Nephron progenitor cell (in vitro differentiated cells): ENCODE data around the gene CERS1.
A peak's percentile ranks its signal among the peaks of the same experiment; 100 is the strongest.
"Not testable (repeated sequence)": the region's sequence is repeated elsewhere in the genome, so short reads cannot be mapped to it uniquely, and the experiment has no call there.

Source experiments
- DNase-seq: peaks from one replicate; pipeline ENCODE4 v3.0.0; 2021
- H3K27ac Mint-ChIP-seq: 2 replicates; pipeline ENCODE4 v1.8.0; 2021; ENCODE audit warnings: mild to moderate bottlenecking, moderate library complexity, mixed read lengths
- H3K27me3 Mint-ChIP-seq: 2 replicates; pipeline ENCODE4 v1.8.0; 2021; ENCODE audit warnings: mild to moderate bottlenecking, low read depth, mixed read lengths; ENCODE audit not compliant: poor library complexity
- H3K36me3 Mint-ChIP-seq: 2 replicates; pipeline ENCODE4 v1.8.0; 2021; ENCODE audit warnings: low read depth, mixed read lengths
- H3K4me1 Mint-ChIP-seq: 2 replicates; pipeline ENCODE4 v1.8.0; 2021; ENCODE audit warnings: mixed read lengths
- H3K4me3 Mint-ChIP-seq: 2 replicates; pipeline ENCODE4 v1.8.0; 2021; ENCODE audit warnings: mild to moderate bottlenecking, moderate library complexity, mixed read lengths
- H3K9me3 Mint-ChIP-seq: 2 replicates; pipeline ENCODE4 v1.8.0; 2021; ENCODE audit warnings: mild to moderate bottlenecking, moderate library complexity, mixed read lengths
- TF ChIP-seq, protein P1 (sequence below): fragments of 200-600 bp; sonication (generic); IDR thresholded peaks from 2 replicates; pipeline ENCODE4 v1.5.0; 2021; ENCODE audit warnings: antibody characterized with exemption

Gene CERS1

DNA sequence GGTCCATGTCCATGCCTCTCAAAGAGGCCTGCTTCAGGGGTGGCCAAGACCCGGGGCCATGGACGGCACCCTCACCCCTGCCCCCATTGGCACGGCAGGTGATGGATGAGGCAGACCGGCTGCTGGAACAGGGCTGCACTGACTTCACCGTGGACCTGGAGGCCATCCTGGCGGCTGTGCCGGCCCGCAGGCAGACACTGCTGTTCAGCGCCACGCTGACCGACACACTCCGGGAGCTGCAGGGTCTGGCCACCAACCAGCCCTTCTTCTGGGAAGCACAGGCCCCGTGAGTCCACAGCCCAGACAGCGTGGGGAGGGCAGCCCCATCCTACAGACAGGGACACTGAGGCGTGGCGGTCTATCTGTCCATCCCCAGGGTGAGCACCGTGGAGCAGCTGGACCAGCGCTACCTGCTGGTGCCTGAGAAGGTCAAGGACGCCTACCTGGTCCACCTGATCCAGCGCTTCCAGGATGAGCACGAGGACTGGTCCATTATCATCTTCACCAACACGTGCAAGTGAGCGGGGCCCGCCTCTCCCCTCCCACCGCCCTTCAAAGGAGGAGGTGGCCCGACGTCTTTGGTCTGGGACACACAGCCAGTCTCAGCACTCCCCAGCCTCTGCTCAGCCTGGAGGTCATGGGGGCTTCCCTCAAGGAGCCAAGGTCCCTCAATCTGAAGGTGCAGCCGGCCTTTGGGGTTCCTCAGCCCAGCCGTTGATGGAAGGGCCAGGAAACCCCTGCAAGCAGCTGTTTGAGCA is 26.4 kb upstream of the CERS1 start:
- TF ChIP-seq, protein P1, sequence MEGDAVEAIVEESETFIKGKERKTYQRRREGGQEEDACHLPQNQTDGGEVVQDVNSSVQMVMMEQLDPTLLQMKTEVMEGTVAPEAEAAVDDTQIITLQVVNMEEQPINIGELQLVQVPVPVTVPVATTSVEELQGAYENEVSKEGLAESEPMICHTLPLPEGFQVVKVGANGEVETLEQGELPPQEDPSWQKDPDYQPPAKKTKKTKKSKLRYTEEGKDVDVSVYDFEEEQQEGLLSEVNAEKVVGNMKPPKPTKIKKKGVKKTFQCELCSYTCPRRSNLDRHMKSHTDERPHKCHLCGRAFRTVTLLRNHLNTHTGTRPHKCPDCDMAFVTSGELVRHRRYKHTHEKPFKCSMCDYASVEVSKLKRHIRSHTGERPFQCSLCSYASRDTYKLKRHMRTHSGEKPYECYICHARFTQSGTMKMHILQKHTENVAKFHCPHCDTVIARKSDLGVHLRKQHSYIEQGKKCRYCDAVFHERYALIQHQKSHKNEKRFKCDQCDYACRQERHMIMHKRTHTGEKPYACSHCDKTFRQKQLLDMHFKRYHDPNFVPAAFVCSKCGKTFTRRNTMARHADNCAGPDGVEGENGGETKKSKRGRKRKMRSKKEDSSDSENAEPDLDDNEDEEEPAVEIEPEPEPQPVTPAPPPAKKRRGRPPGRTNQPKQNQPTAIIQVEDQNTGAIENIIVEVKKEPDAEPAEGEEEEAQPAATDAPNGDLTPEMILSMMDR: no peak
- peak overlapping the region; percentile 88 for H3K27ac Mint-ChIP-seq
- H3K4me1 Mint-ChIP-seq: peaks cover 31% of the 10 kb centered on the region
- H3K9me3 Mint-ChIP-seq: no peaks in the 10 kb centered on the region
- H3K27me3 Mint-ChIP-seq: peaks cover 6% of the 10 kb centered on the region
- no peak for DNase-seq
- peaks cover 28% of the 10 kb centered on the region for H3K36me3 Mint-ChIP-seq
- no peak overlapping the region for H3K4me3 Mint-ChIP-seq

DNA sequence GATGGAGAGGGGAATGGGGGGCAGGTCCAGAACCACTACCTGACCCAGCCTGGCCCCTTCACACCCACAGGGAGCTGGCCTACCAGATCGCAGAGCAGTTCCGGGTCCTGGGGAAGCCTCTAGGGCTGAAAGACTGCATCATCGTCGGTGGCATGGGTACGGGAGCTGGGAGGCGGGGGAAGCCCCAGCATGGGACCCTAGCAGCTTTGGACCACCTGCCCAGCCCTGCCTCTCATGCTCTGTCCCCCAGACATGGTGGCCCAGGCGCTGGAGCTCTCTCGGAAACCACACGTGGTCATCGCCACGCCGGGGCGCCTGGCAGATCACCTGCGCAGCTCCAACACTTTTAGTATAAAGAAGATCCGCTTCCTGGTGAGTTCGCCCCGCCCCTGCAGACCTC is 25.6 kb upstream of the CERS1 start:
- Mint-ChIP-seq H3K4me1 (peaks cover 34% of the 10 kb centered on the region), H3K27ac (no peak overlapping the region), H3K27me3 (peaks cover 6% of the 10 kb centered on the region), H3K36me3 (peaks cover 28% of the 10 kb centered on the region), H3K9me3 (no peaks in the 10 kb centered on the region), H3K4me3 (peak overlapping the region; percentile 96)
- TF ChIP-seq, protein P1: no peak
- no peak for DNase-seq

DNA sequence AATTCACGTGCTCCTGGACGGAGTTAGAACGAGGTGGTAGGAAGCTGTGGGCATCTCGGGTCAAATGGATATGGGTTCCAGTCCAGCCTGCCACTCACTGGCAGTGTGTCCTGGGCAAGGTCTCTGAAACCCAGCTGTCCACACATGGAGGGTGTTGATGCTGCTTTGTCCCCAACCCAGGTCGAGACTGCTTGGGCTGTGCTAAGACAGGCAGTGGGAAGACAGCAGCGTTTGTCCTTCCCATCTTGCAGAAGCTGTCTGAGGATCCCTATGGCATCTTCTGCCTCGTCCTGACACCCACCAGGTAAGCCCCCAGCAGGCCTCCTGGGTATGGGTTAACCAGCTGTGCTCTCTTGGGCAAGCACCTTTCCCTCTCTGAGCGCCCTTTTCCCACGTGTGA is 24.4 kb upstream of the CERS1 start:
- Mint-ChIP-seq H3K4me3 (peak overlapping the region; percentile 96), H3K36me3 (peaks cover 27% of the 10 kb centered on the region), H3K27ac (no peak overlapping the region), H3K4me1 (peaks cover 34% of the 10 kb centered on the region), H3K27me3 (peaks cover 9% of the 10 kb centered on the region), H3K9me3 (no peaks in the 10 kb centered on the region)
- no peak for DNase-seq
- TF ChIP-seq, protein P1: no peak

DNA sequence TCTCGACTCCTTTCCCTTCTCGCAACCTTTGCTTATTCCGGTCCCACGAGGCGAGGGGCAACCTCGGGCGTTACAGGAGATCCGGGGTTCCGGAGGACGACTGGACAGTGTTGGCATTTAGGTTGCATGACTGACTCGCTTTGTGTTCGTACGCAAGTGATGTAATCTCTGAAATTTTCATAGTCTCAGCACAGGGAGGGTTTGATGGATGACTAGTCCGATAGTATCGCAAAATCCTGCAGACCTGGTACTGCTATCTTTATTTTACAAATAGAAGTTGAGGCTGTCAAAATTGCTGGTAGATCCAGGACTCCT is 23.9 kb upstream of the CERS1 start:
- no peaks in the 10 kb centered on the region for H3K9me3 Mint-ChIP-seq
- peaks cover 34% of the 10 kb centered on the region for H3K4me1 Mint-ChIP-seq
- H3K27ac Mint-ChIP-seq: peak overlapping the region; percentile 61
- H3K4me3 Mint-ChIP-seq: peak overlapping the region; percentile 96
- TF ChIP-seq, protein P1: no peak
- DNase-seq: no peak
- peaks cover 26% of the 10 kb centered on the region for H3K36me3 Mint-ChIP-seq
- peaks cover 9% of the 10 kb centered on the region for H3K27me3 Mint-ChIP-seq

DNA sequence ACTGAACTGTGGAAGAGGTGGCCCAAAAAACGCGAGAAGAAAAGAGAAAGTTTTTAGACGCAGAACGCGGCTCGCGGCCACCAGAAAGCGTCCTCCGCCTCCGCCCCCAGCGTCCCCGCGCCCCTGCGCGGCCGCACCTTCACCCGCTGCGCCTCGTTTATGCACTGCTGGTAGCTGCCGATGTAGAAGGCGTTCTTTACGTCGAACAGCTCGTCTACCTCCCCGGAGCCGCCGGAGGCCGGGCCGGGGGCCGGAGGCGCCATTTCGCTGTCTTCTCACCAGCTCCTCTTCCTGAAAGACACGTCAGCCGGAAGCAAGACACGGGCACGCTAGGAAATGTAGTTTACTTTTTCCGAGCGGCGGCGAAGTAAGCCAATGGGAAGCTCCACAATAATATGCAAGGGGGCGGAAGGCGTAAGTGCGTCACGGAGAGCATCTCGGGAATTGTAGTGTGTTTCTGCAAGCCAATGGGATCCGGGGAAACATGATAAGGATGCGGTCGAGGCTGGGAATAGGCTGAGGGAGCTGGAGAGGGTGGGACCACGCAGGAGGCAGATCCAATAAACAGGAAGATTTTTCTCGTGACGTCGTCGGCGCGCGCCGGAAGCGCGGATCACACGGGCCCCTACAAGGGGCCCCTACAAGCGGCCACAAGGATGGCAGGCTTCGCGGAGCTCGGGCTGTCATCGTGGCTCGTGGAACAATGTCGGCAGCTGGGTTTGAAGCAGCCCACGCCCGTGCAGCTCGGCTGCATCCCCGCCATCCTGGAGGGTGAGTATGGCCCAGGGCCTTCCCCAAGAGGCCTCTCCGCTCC is 23.3 kb upstream of the CERS1 start, which contains the start of the genes COPE and DDX49:
Gene COPE (minus strand): TSS at position 302 of the 814 bp plus-strand sequence. CDS start 39 bp downstream, at position 263.
Gene DDX49 (plus strand): TSS at position 630 of the 814 bp plus-strand sequence. CDS start 27 bp downstream, at position 657.
- TF ChIP-seq, protein P1: no peak
- Mint-ChIP-seq H3K27me3 (peaks cover 9% of the 10 kb centered on the region), H3K4me1 (peaks cover 34% of the 10 kb centered on the region), H3K9me3 (no peaks in the 10 kb centered on the region), H3K36me3 (peaks cover 20% of the 10 kb centered on the region), H3K4me3 (peak within 1 kb of the TSS; percentile 96), H3K27ac (peak within 1 kb of the TSS; percentile 86)
- DNase-seq: peak; percentile 94

DNA sequence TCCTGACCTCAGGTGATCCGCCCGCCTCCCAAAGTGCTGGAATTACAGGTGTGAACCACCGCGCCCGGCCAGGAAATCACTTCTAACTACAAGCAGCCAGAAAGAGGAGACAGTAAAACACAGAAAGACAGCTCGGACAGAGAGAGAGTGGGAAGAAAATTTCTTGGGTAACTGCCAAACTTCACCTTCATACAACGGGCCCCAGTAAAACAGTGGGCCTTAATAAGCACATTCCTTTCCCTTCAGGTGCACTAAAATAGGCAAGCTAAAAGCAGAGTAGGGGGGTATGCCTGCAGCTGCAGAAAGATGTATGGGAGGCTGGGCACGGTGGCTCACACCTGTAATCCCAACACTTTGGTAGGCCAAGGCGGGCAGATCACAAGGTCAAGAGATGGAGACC is 21.6 kb upstream of the CERS1 start:
- H3K9me3 Mint-ChIP-seq, DNase-seq, H3K27me3 Mint-ChIP-seq: not testable (repeated sequence)
- Mint-ChIP-seq H3K4me3 (peak overlapping the region; percentile 96), H3K27ac (peak overlapping the region; percentile 67), H3K36me3 (peaks cover 20% of the 10 kb centered on the region), H3K4me1 (peaks cover 34% of the 10 kb centered on the region)
